Measurements from ENCODE around the gene GLOD5. TPM values are rescaled to one million over a fixed set of nuclear protein-coding genes. Genes with fewer than 3 reads are reported as not detected.

The GLOD5 gene
- total and polyA plus RNA-seq, 9 of the 15 experiments (the other 6 are each of a cell fraction or from before 2014, with no cell fraction given): 0.27 to 4.4 (median 2.2) TPM

GRCh38 chrX:48719958-48720357 lies 41.6 kb upstream of the GLOD5 start:
- no peak for DNase-seq (ENCODE audit: extremely low read depth in 1 of 4, low spot score in 3 of 4)
- H3K4me1 ChIP-seq (replicated peaks in 1 of 2; ENCODE audit: control insufficient read depth in 2 of 2, insufficient read depth in 2 of 2, low read length in 2 of 2): peaks cover 0 to 10% of the 10 kb centered on the region in 2 experiments; a peak in 2 of 5 replicates
- 0 out of 3 replicates have a peak, but pooled peaks cover 2% of the 10 kb centered on the region for H3K79me2 ChIP-seq (ENCODE audit: control insufficient read depth, insufficient read depth, low read length)
- no peaks in the 10 kb centered on the region for H3K9me3 ChIP-seq (replicated peaks; ENCODE audit: control insufficient read depth, insufficient read depth, low read depth, low read length)
- BruUV-seq (replicated peaks): no TSS peak
- ATAC-seq: no peak
- CTCF ChIA-PET (ENCODE audit: low intra/inter-chr PET ratio): no interaction called here
- H2AFZ ChIP-seq (ENCODE audit: low read depth, low read length): no peak overlapping the region
- no peak overlapping the region for H3K4me2 ChIP-seq (ENCODE audit: insufficient read depth, low read length)
- no peak overlapping the region for H3K4me3 ChIP-seq
- TF ChIP-seq BRF2 (IDR thresholded peaks at IDR 0.05; ENCODE audit: borderline replicate concordance, insufficient read depth, insufficient read length): no peak
- no peak for TF ChIP-seq REST (IDR thresholded peaks at IDR 0.05; ENCODE audit: borderline replicate concordance)
- no peak for TF ChIP-seq REST (CRISPR knock-in tag; IDR thresholded peaks at IDR 0.05; ENCODE audit: low read depth)
- no peak for TF ChIP-seq CTCFL (IDR thresholded peaks at IDR 0.05; ENCODE audit: borderline replicate concordance, insufficient read depth, low read depth, low read length, poor library complexity, severe bottlenecking)
- TF ChIP-seq NCOA1 (IDR thresholded peaks at IDR 0.05; ENCODE audit: low read depth): no peak
- TF ChIP-seq DMBX1 (CRISPR knock-in tag; IDR thresholded peaks at IDR 0.05; ENCODE audit: borderline replicate concordance): no peak
- no peak for TF ChIP-seq FOXJ3 (CRISPR knock-in tag; IDR thresholded peaks at IDR 0.05)
- no peak for TF ChIP-seq NR3C1 (CRISPR knock-in tag; IDR thresholded peaks at IDR 0.05)
- no peak for TF ChIP-seq CBX3 (IDR thresholded peaks at IDR 0.05; ENCODE audit: borderline replicate concordance in 1 of 2, low read length in 2 of 2)
- no peak for TF ChIP-seq SRSF3 (IDR thresholded peaks at IDR 0.05; ENCODE audit: insufficient read depth, low read length)
- intact Hi-C loops (cut with micrococcal nuclease) (no loop called here), in situ Hi-C loops (cut with MboI) (no loop called here)
- H4K20me1 ChIP-seq (replicated peaks; ENCODE audit: control insufficient read depth, insufficient read depth, low read length): no peaks in the 10 kb centered on the region
- POLR2A ChIA-PET: interaction anchor here (0.8 to 1.4 kb wide), 3 partner anchors 8 to 17 kb away, joined by 3 to 4 read pairs (median 3); no protein-coding TSS in a partner anchor
- H3K27ac ChIP-seq (ENCODE audit: extremely low read depth, low read depth, low read length): no peak overlapping the region
- H3K9ac ChIP-seq (ENCODE audit: insufficient read depth in 1 of 2, low read depth in 2 of 2, low read length in 2 of 2): no peak overlapping the region
- no peaks in the 10 kb centered on the region for H3K36me3 ChIP-seq (ENCODE audit: control insufficient read depth, insufficient read depth, low read length)
- H3K9me1 ChIP-seq (ENCODE audit: control insufficient read depth, insufficient read depth, low read length): no peaks in the 10 kb centered on the region
- WGBS (ENCODE audit: insufficient coverage, low coverage, missing lambda C conversion rate): 28% methylated on average over 2 of the region's 2 CpGs
- FAIRE-seq: no peak
- no peaks in the 10 kb centered on the region for H3K27me3 ChIP-seq (ENCODE audit: control insufficient read depth in 2 of 2, insufficient read depth in 2 of 2, low read length in 2 of 2)
